ENCODE results near the gene GLTP.

DNA sequence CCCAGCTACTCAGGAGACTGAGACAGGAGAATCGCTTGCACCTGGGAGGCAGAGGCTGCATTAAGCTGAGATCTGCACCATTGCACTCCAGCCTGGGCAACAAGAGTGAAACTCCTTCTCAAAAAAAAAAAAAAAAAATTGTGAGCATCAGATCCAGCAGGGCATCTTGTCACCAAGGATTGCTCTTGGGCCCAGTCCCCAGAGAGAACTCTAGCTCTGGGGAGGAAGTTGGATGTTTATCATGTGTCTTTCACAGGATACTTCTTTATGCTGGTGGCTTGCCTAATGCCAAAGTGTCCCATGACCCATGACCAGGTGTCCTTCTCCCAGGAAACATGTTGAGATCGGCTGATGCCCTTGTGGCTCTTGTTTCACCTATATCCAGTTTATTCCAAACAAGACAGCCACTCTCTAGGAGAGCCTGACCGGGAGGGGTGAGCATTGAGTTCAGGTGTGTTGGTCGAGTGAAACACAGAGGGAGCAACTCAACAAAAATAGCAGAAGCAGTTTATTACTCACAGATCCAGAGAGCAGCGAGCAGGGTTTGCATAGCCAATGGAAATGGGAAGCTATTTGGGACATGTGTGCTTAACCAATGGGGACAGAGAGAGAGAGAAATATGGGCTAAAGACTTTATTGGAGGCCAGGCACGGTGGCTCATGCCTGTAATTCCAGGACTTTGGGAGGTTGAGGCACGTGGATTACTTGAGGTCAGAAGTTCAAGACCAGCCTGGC lies 13.1 kb upstream of the GLTP start:
- TF ChIP-seq, protein P1, sequence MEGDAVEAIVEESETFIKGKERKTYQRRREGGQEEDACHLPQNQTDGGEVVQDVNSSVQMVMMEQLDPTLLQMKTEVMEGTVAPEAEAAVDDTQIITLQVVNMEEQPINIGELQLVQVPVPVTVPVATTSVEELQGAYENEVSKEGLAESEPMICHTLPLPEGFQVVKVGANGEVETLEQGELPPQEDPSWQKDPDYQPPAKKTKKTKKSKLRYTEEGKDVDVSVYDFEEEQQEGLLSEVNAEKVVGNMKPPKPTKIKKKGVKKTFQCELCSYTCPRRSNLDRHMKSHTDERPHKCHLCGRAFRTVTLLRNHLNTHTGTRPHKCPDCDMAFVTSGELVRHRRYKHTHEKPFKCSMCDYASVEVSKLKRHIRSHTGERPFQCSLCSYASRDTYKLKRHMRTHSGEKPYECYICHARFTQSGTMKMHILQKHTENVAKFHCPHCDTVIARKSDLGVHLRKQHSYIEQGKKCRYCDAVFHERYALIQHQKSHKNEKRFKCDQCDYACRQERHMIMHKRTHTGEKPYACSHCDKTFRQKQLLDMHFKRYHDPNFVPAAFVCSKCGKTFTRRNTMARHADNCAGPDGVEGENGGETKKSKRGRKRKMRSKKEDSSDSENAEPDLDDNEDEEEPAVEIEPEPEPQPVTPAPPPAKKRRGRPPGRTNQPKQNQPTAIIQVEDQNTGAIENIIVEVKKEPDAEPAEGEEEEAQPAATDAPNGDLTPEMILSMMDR (IDR thresholded peaks at IDR 0.05), result no peak
- TF ChIP-seq POLR2A (IDR thresholded peaks at IDR 0.05), result no peak

Measured in heart left ventricle (tissue), 13 donors.